Esophagus squamous epithelium (tissue), 5 donors: Measurements from ENCODE around the gene NMNAT1. TPM values are rescaled to one million over a fixed set of nuclear protein-coding genes. Genes with fewer than 3 reads are reported as not detected.
"Not testable (repeated sequence)": the region's sequence is repeated elsewhere in the genome, so short reads cannot be mapped to it uniquely, and the experiment has no call there.

Experiments
- DNase-seq: peaks from one replicate; lab custom pipeline; 2025; lab: John Stamatoyannopoulos, UW
- H3K27ac ChIP-seq, 4 donors: fragments of 200-600 bp; sonication (generic); one replicate each; pipeline ENCODE4 v1.5.1; 2016 to 2019; ENCODE audit warnings: mild to moderate bottlenecking in 1 of 4
- H3K27me3 ChIP-seq, 4 donors: fragments of 200-600 bp; sonication (generic); 1 replicate in 3 of 4; 2 replicates in 1 of 4; pipeline versions ENCODE4 v1.5.1 to v1.6.0; 2017 to 2021; ENCODE audit warnings: antibody characterized with exemption in 1 of 4
- H3K36me3 ChIP-seq, 3 donors: fragments of 200-600 bp; sonication (generic); one replicate each; pipeline ENCODE4 v1.5.1; 2016 to 2019
- H3K4me1 ChIP-seq, 3 donors: fragments of 200-600 bp; sonication (generic); one replicate each; pipeline ENCODE4 v1.5.1; 2017 to 2019
- H3K4me3 ChIP-seq, 4 donors: fragments of 200-600 bp; sonication (generic); 1 replicate in 3 of 4; 2 replicates in 1 of 4; pipeline ENCODE4 v1.5.1; 2016 to 2019; ENCODE audit warnings: mild to moderate bottlenecking in 2 of 4, moderate library complexity in 1 of 4
- H3K9me3 ChIP-seq, 3 donors: fragments of 200-600 bp; sonication (generic); one replicate each; pipeline ENCODE4 v1.5.1; 2016 to 2019
- CTCF ChIP-seq, 6 experiments: fragments of 450-650 bp in 4 of 6; fragments of 200-600 bp in 2 of 6; sonication (generic) in 2 of 6; IDR thresholded peaks; one replicate each; pipeline ENCODE4 v1.5.1; 2016 to 2019; ENCODE audit warnings: antibody characterized with exemption in 6 of 6, mild to moderate bottlenecking in 4 of 6, moderate library complexity in 4 of 6
- POLR2A ChIP-seq, 4 donors: fragments of 450-650 bp; IDR thresholded peaks; one replicate each; pipeline ENCODE4 v1.6.1; 2017; ENCODE audit warnings: antibody characterized with exemption in 4 of 4, mild to moderate bottlenecking in 4 of 4, moderate library complexity in 3 of 4
- WGBS, 2 donors: methylation state at CpG; one replicate each; pipeline ENCODE4 v1.1.5; 2018; 5-methylcytosine and 5-hydroxymethylcytosine counted together
- intact Hi-C: fragments of 100-400 bp; cut with DNase I; formaldehyde crosslinking; loops from one replicate; pipeline ENCODE4 v1.15.0; 2022
- total RNA-seq, 4 donors: library from RNA; depleted of rRNA; stranded (reverse); fragments of >200 nt; gene quantifications; one replicate each; pipeline ENCODE4 v1.1.0, GENCODE V29; 2016
- donor health status: DM: yes; HTN: yes; CAD: no.

The NMNAT1 gene
- total RNA-seq, 4 donors from 2014 or later = 3.9 to 7.9 (median 6.0) TPM

GRCh38 chr1:9993561-9994075, 50.3 kb downstream of the NMNAT1 start:
- peaks cover 0 to 24% (median 0%) of the 10 kb centered on the region in 4 donors for H3K27me3 ChIP-seq
- intact Hi-C loops = no loop called here
- no peaks in the 10 kb centered on the region for H3K9me3 ChIP-seq

GRCh38 chr1:9996624-9997582, 53.6 kb downstream of the NMNAT1 start, which contains the start of gene RBP7:
Gene RBP7, plus strand, starts transcription at chr1:9997228. Its CDS starts 31 bp downstream, at chr1:9997259.
- no peaks in the 10 kb centered on the region for H3K9me3 ChIP-seq
- DNase-seq = no peak
- no peaks in the 10 kb centered on the region for H3K36me3 ChIP-seq
- H3K4me1 ChIP-seq = peaks cover 6 to 19% (median 12%) of the 10 kb centered on the region in 3 donors
- peaks cover 0 to 24% (median 0%) of the 10 kb centered on the region in 4 donors for H3K27me3 ChIP-seq
- intact Hi-C loops = no loop called here
- H3K27ac ChIP-seq = peak within 1 kb of the TSS in 3 of 4 donors; percentile 46 to 61 (median 52)
- no peak for TF ChIP-seq CTCF (IDR thresholded peaks at IDR 0.05)
- TF ChIP-seq POLR2A (IDR thresholded peaks at IDR 0.05) = no peak
- peak within 1 kb of the TSS; percentile 60 to 75 (median 68) for H3K4me3 ChIP-seq
- 15 to 17% methylated on average over 20 to 22 of the region's 71 CpGs for WGBS, 2 donors

More at GRCh38 chr1:9993561-9994075, 50.3 kb downstream of the NMNAT1 start:
- no peak for DNase-seq
- Histone ChIP-seq H3K4me3 (no peak overlapping the region), H3K27ac (peak overlapping the region in 1 of 4 donors; percentile 42), H3K4me1 (peaks cover 6 to 33% (median 17%) of the 10 kb centered on the region in 3 donors), H3K36me3 (no peaks in the 10 kb centered on the region)
- WGBS, 2 donors = 76 to 81% methylated on average over 7 of the region's 7 CpGs
- TF ChIP-seq CTCF (IDR thresholded peaks at IDR 0.05) (no peak), POLR2A (IDR thresholded peaks at IDR 0.05) (no peak)

GRCh38 chr1:10001016-10001665, 57.9 kb downstream of the NMNAT1 start:
- Histone ChIP-seq H3K4me3 (no peak overlapping the region), H3K4me1 (peaks cover 6 to 21% (median 12%) of the 10 kb centered on the region in 3 donors), H3K27ac (no peak overlapping the region), H3K36me3 (no peaks in the 10 kb centered on the region), H3K9me3 (no peaks in the 10 kb centered on the region), H3K27me3 (peaks cover 0 to 19% (median 0%) of the 10 kb centered on the region in 4 donors)
- 73 to 75% methylated on average over 6 to 8 of the region's 8 CpGs for WGBS, 2 donors
- no peak for DNase-seq
- TF ChIP-seq CTCF (IDR thresholded peaks at IDR 0.05) (no peak), POLR2A (IDR thresholded peaks at IDR 0.05) (no peak)
- intact Hi-C loops = no loop called here

- H3K27ac ChIP-seq, H3K4me3 ChIP-seq, H3K27me3 ChIP-seq, H3K9me3 ChIP-seq, intact Hi-C loops, DNase-seq: not testable (repeated sequence)
- peaks cover 0 to 17% (median 0%) of the 10 kb centered on the region in 3 donors for H3K36me3 ChIP-seq
- WGBS, 2 donors = 89 to 96% methylated on average over 8 of the region's 8 CpGs
- H3K4me1 ChIP-seq = peaks cover 0 to 12% (median 0%) of the 10 kb centered on the region in 3 donors
Measured at GRCh38 chr1:10005248-10005647, 62.0 kb downstream of the NMNAT1 start.

- Histone ChIP-seq H3K27ac (no peak overlapping the region), H3K27me3 (no peaks in the 10 kb centered on the region), H3K36me3 (peaks cover 0 to 17% (median 0%) of the 10 kb centered on the region in 3 donors), H3K9me3 (no peaks in the 10 kb centered on the region), H3K4me1 (peaks cover 0 to 12% (median 0%) of the 10 kb centered on the region in 3 donors), H3K4me3 (no peak overlapping the region)
- DNase-seq = no peak
- intact Hi-C loops = no loop called here
- 49 to 50% methylated on average over 4 of the region's 4 CpGs for WGBS, 2 donors
- TF ChIP-seq CTCF (IDR thresholded peaks at IDR 0.05) (no peak), POLR2A (IDR thresholded peaks at IDR 0.05) (no peak)
Measured at GRCh38 chr1:10007169-10007568, 63.9 kb downstream of the NMNAT1 start.
